Hepatocyte (in vitro differentiated cells): ENCODE results near the gene ACO2. TPM values are rescaled to one million over a fixed set of nuclear protein-coding genes. Genes with fewer than 3 reads are reported as not detected.
A peak's percentile ranks its signal among the peaks of the same experiment; 100 is the strongest.

Experiments
- DNase-seq: peaks from one replicate; pipeline ENCODE4 v3.0.0-alpha.2; 2016; ENCODE audit warnings: low spot score
- H2AFZ ChIP-seq: fragments of 200-600 bp; sonication (generic); 2 replicates; pipeline ENCODE4 v1.6.0; 2016; ENCODE audit warnings: antibody characterized with exemption, mild to moderate bottlenecking
- H3K27ac ChIP-seq: fragments of 200-600 bp; sonication (generic); 2 replicates; pipeline ENCODE4 v1.5.1; 2016; ENCODE audit warnings: mild to moderate bottlenecking
- H3K27me3 ChIP-seq: fragments of 200-600 bp; sonication (generic); 2 replicates; pipeline ENCODE4 v1.6.1; 2016
- H3K36me3 ChIP-seq: fragments of 200-600 bp; sonication (generic); replicated peaks from 2 replicates; pipeline ENCODE4 v1.5.1; 2016; ENCODE audit warnings: low read depth; ENCODE audit not compliant: insufficient read depth
- H3K4me1 ChIP-seq: fragments of 200-600 bp; sonication (generic); 2 replicates; pipeline ENCODE4 v1.5.1; 2016; ENCODE audit warnings: mild to moderate bottlenecking, moderate library complexity; ENCODE audit not compliant: insufficient read depth
- H3K4me2 ChIP-seq: fragments of 200-600 bp; sonication (generic); 2 replicates; pipeline ENCODE4 v1.6.0; 2016
- H3K4me3 ChIP-seq: fragments of 200-600 bp; sonication (generic); 2 replicates; pipeline ENCODE4 v1.5.1; 2016; ENCODE audit warnings: mild to moderate bottlenecking
- H3K79me2 ChIP-seq: fragments of 200-600 bp; sonication (generic); 2 replicates; pipeline ENCODE4 v1.6.0; 2017; ENCODE audit warnings: mild to moderate bottlenecking
- H3K9me2 ChIP-seq: fragments of 200-600 bp; sonication (generic); replicated peaks from 2 replicates; pipeline ENCODE4 v1.6.0; 2017; ENCODE audit warnings: mild to moderate bottlenecking; ENCODE audit not compliant: insufficient read depth
- H3K9me3 ChIP-seq: fragments of 200-600 bp; sonication (generic); 2 replicates; pipeline ENCODE4 v1.5.1; 2016; ENCODE audit warnings: low read depth, mild to moderate bottlenecking
- H4K20me1 ChIP-seq: fragments of 200-600 bp; sonication (generic); 2 replicates; pipeline ENCODE4 v1.6.0; 2016; ENCODE audit warnings: mild to moderate bottlenecking; ENCODE audit not compliant: insufficient read depth, poor library complexity, severe bottlenecking
- CTCF ChIP-seq: fragments of 200-600 bp; sonication (generic); IDR thresholded peaks from 2 replicates; pipeline ENCODE4 v1.5.1; 2016; ENCODE audit warnings: antibody characterized with exemption, mild to moderate bottlenecking; ENCODE audit not compliant: poor library complexity
- EZH2 ChIP-seq: fragments of 200-600 bp; sonication (generic); IDR thresholded peaks from 2 replicates; pipeline ENCODE4 v1.6.1; 2016; ENCODE audit warnings: antibody characterized with exemption, mild to moderate bottlenecking, borderline replicate concordance
- EZH2phosphoT487 ChIP-seq: fragments of 200-600 bp; sonication (generic); IDR thresholded peaks from one replicate; pipeline ENCODE4 v1.6.1; 2018; ENCODE audit warnings: antibody characterized with exemption, mild to moderate bottlenecking, low read depth, moderate library complexity; ENCODE audit not compliant: unreplicated experiment, severe bottlenecking
- WGBS: methylation state at CpG from one replicate; pipeline ENCODE4 v1.1.6; 2016; ENCODE audit warnings: low lambda C conversion rate; ENCODE audit errors: missing lambda C conversion rate; 5-methylcytosine and 5-hydroxymethylcytosine counted together
- polyA plus RNA-seq: library from polyadenylated mRNA; unstranded; fragments of >200 nt; fragmentation: Nextera tagmentation; extraction: Ambion mirVana; gene quantifications from 2 replicates; pipeline ENCODE4 v1.2.1, GENCODE V29; 2016
- total RNA-seq: library from RNA; depleted of rRNA; stranded (reverse); fragments of >200 nt; gene quantifications from 2 replicates; pipeline ENCODE4 v1.2.3, GENCODE V29; 2014

ACO2 gene
- total and polyA plus RNA-seq, 2 experiments from 2014 or later = 129 to 196 TPM

GRCh38 chr22:41474872-41475451, 6.0 kb downstream of the ACO2 start:
- no peak overlapping the region for H2AFZ ChIP-seq
- H3K79me2 ChIP-seq = peaks cover 97% of the 10 kb centered on the region
- H3K4me3 ChIP-seq = no peak overlapping the region
- no peaks in the 10 kb centered on the region for H3K9me3 ChIP-seq
- H3K9me2 ChIP-seq = no peaks in the 10 kb centered on the region
- H3K27me3 ChIP-seq = no peaks in the 10 kb centered on the region
- peak overlapping the region; percentile 20 for H3K4me2 ChIP-seq
- H3K27ac ChIP-seq = peak overlapping the region; percentile 78
- H3K4me1 ChIP-seq = peaks cover 30% of the 10 kb centered on the region
- TF ChIP-seq EZH2phosphoT487 (no peak), CTCF (no peak), EZH2 (no peak)
- H4K20me1 ChIP-seq = peaks cover 19% of the 10 kb centered on the region
- whole genome bisulfite sequencing = 94% methylated on average over 6 of the region's 6 CpGs
- DNase-seq = peak; percentile 32
- H3K36me3 ChIP-seq = no peaks in the 10 kb centered on the region

DNA sequence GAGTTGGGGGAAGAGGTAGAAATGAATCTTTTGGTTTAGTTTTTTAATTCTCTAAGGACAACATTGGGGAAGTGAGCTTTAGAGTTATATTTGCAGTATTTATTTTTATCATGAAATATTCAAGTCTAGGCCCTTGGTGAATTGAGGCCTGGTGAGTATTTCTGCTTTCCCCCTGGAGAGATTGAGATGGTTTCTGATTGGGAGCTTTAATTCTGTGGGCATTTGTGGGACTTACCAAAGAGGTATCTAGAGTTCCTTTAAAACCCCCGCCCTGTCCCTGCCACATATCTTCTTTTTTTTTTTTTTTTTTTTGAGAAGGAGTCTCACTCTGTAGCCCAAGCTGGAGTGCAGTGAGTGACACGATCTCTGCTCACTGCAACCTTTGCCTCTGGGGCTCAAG, 9.6 kb downstream of the ACO2 start:
- Histone ChIP-seq H3K27ac (peak overlapping the region; percentile 78), H4K20me1 (peaks cover 49% of the 10 kb centered on the region), H3K4me3 (no peak overlapping the region), H3K4me1 (peaks cover 34% of the 10 kb centered on the region), H3K9me2 (no peaks in the 10 kb centered on the region), H3K36me3 (no peaks in the 10 kb centered on the region), H2AFZ (no peak overlapping the region), H3K9me3 (no peaks in the 10 kb centered on the region), H3K79me2 (peaks cover 97% of the 10 kb centered on the region), H3K4me2 (no peak overlapping the region), H3K27me3 (no peaks in the 10 kb centered on the region)
- TF ChIP-seq CTCF = no peak
- TF ChIP-seq EZH2phosphoT487 = no peak
- WGBS = 93% methylated on average over 2 of the region's 2 CpGs
- no peak for DNase-seq

DNA sequence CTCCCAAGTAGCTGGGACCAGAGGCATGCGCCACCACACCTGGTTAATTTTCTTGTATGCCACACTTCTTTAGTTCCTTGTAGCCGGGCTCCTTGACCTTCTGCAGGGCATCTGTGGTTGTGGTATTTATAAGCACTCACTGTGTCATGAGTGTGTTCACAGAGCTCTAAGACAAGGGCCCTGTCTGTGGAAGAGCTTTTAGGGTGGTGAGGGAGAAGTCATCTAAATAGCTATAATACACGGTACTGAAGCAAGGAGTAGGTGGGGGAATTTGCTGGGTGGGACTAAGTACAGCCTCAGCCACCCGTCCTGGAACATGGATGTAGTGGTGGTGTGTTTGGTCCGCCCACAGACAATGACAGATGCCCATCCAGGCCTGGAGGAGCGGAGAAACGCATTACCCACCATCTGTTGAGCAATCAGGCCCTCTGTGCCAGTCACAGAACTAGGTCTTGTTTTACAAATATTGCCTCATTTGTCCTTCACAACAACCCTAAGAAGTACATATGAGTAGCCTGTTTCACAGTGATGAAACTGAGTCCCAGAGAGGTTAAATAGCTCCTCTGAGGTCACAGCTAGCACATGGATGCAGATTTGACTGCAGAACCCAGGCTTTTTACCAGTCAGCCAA, 10.1 kb downstream of the ACO2 start:
- Histone ChIP-seq H3K9me2 (no peaks in the 10 kb centered on the region), H3K4me2 (peak overlapping the region; percentile 42), H3K4me1 (peaks cover 34% of the 10 kb centered on the region), H4K20me1 (peaks cover 50% of the 10 kb centered on the region), H2AFZ (no peak overlapping the region), H3K4me3 (no peak overlapping the region), H3K9me3 (no peaks in the 10 kb centered on the region), H3K36me3 (no peaks in the 10 kb centered on the region), H3K27me3 (no peaks in the 10 kb centered on the region), H3K79me2 (peaks cover 97% of the 10 kb centered on the region), H3K27ac (peak overlapping the region; percentile 78)
- TF ChIP-seq EZH2 (no peak), CTCF (no peak), EZH2phosphoT487 (no peak)
- WGBS = 88% methylated on average over 7 of the region's 7 CpGs
- peak; percentile 44 for DNase-seq
